ENCODE measurements around the gene TRIL.
A peak's percentile ranks its signal among the peaks of the same experiment; 100 is the strongest.

TRIL gene

GRCh38 chr7:28940741-28941384 is 17.3 kb downstream of the TRIL start:
- DNase-seq (ENCODE audit: low read depth): no peak

- no peak for DNase-seq (ENCODE audit: low read depth)
Observed at GRCh38 chr7:28939844-28940544, 18.1 kb downstream of the TRIL start.

GRCh38 chr7:28939367-28939766 is 18.8 kb downstream of the TRIL start:
- DNase-seq (ENCODE audit: low read depth): no peak

GRCh38 chr7:28937619-28938018 is 20.5 kb downstream of the TRIL start:
- DNase-seq (ENCODE audit: low read depth): no peak

- no peak for DNase-seq (ENCODE audit: low read depth)
Observed at GRCh38 chr7:28937103-28937502, 21.0 kb downstream of the TRIL start.

GRCh38 chr7:28933846-28934320 is 24.2 kb downstream of the TRIL start:
- DNase-seq (ENCODE audit: low read depth): no peak

- DNase-seq (ENCODE audit: low read depth): no peak
Observed at GRCh38 chr7:28931565-28931964, 26.6 kb downstream of the TRIL start.

GRCh38 chr7:28926871-28927597 is 31.1 kb downstream of the TRIL start:
- peak; percentile 4 for DNase-seq (ENCODE audit: low read depth)

- DNase-seq (ENCODE audit: low read depth): peak; percentile 40
Observed at GRCh38 chr7:28922624-28923331, 35.4 kb downstream of the TRIL start.

GRCh38 chr7:28921822-28922221 is 36.3 kb downstream of the TRIL start:
- DNase-seq (ENCODE audit: low read depth): no peak

- DNase-seq (ENCODE audit: low read depth): no peak
Observed at GRCh38 chr7:28920424-28920823, 37.7 kb downstream of the TRIL start.

GRCh38 chr7:28919510-28919909 is 38.6 kb downstream of the TRIL start:
- no peak for DNase-seq (ENCODE audit: low read depth)

- DNase-seq (ENCODE audit: low read depth): no peak
Observed at GRCh38 chr7:28908775-28909174, 49.4 kb downstream of the TRIL start.

GRCh38 chr7:28905464-28905863 is 52.7 kb downstream of the TRIL start:
- no peak for DNase-seq (ENCODE audit: low read depth)

- DNase-seq (ENCODE audit: low read depth): no peak
Observed at GRCh38 chr7:28904578-28905048, 53.5 kb downstream of the TRIL start.

- DNase-seq (ENCODE audit: low read depth): no peak
Observed at GRCh38 chr7:28903730-28904577, 54.2 kb downstream of the TRIL start.
